ENCODE data around the gene ABCA2.

Gene ABCA2

GRCh38 chr9:136962701-136963248 is 65.3 kb downstream of the ABCA2 start:
- Histone ChIP-seq H3K27ac (no peak overlapping the region), H4K20me1 (ENCODE audit: insufficient read depth) (no peaks in the 10 kb centered on the region), H3K4me3 (IDR thresholded peaks at IDR 0.05; ENCODE audit: insufficient read depth, low read depth, low read length) (no peak overlapping the region), H2AFZ (ENCODE audit: low read depth) (no peak overlapping the region), H3K27me3 (ENCODE audit: insufficient read depth, low read depth) (no peaks in the 10 kb centered on the region; the same call in 1 of the 2 replicates), H3K4me1 (ENCODE audit: low read depth, poor library complexity, severe bottlenecking) (peaks cover 41% of the 10 kb centered on the region), H3K4me2 (no peak overlapping the region), H3K79me2 (ENCODE audit: insufficient read depth, low read depth) (no peaks in the 10 kb centered on the region), H3K9ac (no peak overlapping the region), H3K36me3 (ENCODE audit: insufficient read depth) (no peaks in the 10 kb centered on the region)
- TF ChIP-seq CTCF (conservative IDR thresholded peaks at IDR 0.05; ENCODE audit: low read depth, low read length): no peak

GRCh38 chr9:136962163-136962562 is 65.9 kb downstream of the ABCA2 start:
- Histone ChIP-seq H3K4me1 (ENCODE audit: low read depth, poor library complexity, severe bottlenecking) (peaks cover 41% of the 10 kb centered on the region), H2AFZ (ENCODE audit: low read depth) (no peak overlapping the region), H3K9ac (no peak overlapping the region), H3K79me2 (ENCODE audit: insufficient read depth, low read depth) (no peaks in the 10 kb centered on the region), H3K4me2 (no peak overlapping the region), H3K27me3 (ENCODE audit: insufficient read depth, low read depth) (no peaks in the 10 kb centered on the region; the same call in 1 of the 2 replicates), H3K4me3 (IDR thresholded peaks at IDR 0.05; ENCODE audit: insufficient read depth, low read depth, low read length) (no peak overlapping the region), H3K36me3 (ENCODE audit: insufficient read depth) (no peaks in the 10 kb centered on the region), H3K27ac (no peak overlapping the region), H4K20me1 (ENCODE audit: insufficient read depth) (no peaks in the 10 kb centered on the region)
- no peak for TF ChIP-seq CTCF (conservative IDR thresholded peaks at IDR 0.05; ENCODE audit: low read depth, low read length)

GRCh38 chr9:136961279-136962065 is 66.6 kb downstream of the ABCA2 start:
- Histone ChIP-seq H2AFZ (ENCODE audit: low read depth) (no peak overlapping the region), H3K4me1 (ENCODE audit: low read depth, poor library complexity, severe bottlenecking) (peaks cover 41% of the 10 kb centered on the region), H3K27me3 (ENCODE audit: insufficient read depth, low read depth) (no peaks in the 10 kb centered on the region; the same call in 1 of the 2 replicates), H3K9ac (no peak overlapping the region), H3K27ac (no peak overlapping the region), H3K36me3 (ENCODE audit: insufficient read depth) (no peaks in the 10 kb centered on the region), H3K4me2 (no peak overlapping the region), H3K79me2 (ENCODE audit: insufficient read depth, low read depth) (no peaks in the 10 kb centered on the region), H3K4me3 (IDR thresholded peaks at IDR 0.05; ENCODE audit: insufficient read depth, low read depth, low read length) (no peak overlapping the region), H4K20me1 (ENCODE audit: insufficient read depth) (no peaks in the 10 kb centered on the region)
- no peak for TF ChIP-seq CTCF (conservative IDR thresholded peaks at IDR 0.05; ENCODE audit: low read depth, low read length)

GRCh38 chr9:136960938-136961275 is 67.1 kb downstream of the ABCA2 start:
- Histone ChIP-seq H4K20me1 (ENCODE audit: insufficient read depth) (no peaks in the 10 kb centered on the region), H3K36me3 (ENCODE audit: insufficient read depth) (no peaks in the 10 kb centered on the region), H3K4me2 (no peak overlapping the region), H3K27me3 (ENCODE audit: insufficient read depth, low read depth) (no peaks in the 10 kb centered on the region; the same call in 1 of the 2 replicates), H3K79me2 (ENCODE audit: insufficient read depth, low read depth) (no peaks in the 10 kb centered on the region), H3K9ac (no peak overlapping the region), H2AFZ (ENCODE audit: low read depth) (no peak overlapping the region), H3K27ac (no peak overlapping the region), H3K4me3 (IDR thresholded peaks at IDR 0.05; ENCODE audit: insufficient read depth, low read depth, low read length) (no peak overlapping the region), H3K4me1 (ENCODE audit: low read depth, poor library complexity, severe bottlenecking) (peaks cover 35% of the 10 kb centered on the region)
- TF ChIP-seq CTCF (conservative IDR thresholded peaks at IDR 0.05; ENCODE audit: low read depth, low read length): no peak

Data from KMS-11 (cell line).